SK-N-SH (cell line): Measurements from ENCODE around the gene SRD5A1.
"Not testable (repeated sequence)": the region's sequence is repeated elsewhere in the genome, so short reads cannot be mapped to it uniquely, and the experiment has no call there.

Source experiments
- EP300 ChIP-seq, 2 experiments: IDR thresholded peaks; 2 replicates each; pipeline versions ENCODE4 v1.4.0 to v1.6.1; 2012; ENCODE audit warnings: borderline replicate concordance in 1 of 2, low read depth in 1 of 2, low read length in 1 of 2
- EZH2phosphoT487 ChIP-seq: fragments of 200-600 bp; sonication (generic); IDR thresholded peaks from 2 replicates; pipeline ENCODE4 v1.6.1; 2017; ENCODE audit warnings: low read depth, mixed run types, mild to moderate bottlenecking, antibody characterized with exemption, moderate library complexity, borderline replicate concordance
- GATA2 ChIP-seq: sonication (generic); formaldehyde crosslinking; IDR thresholded peaks from 2 replicates; pipeline ENCODE4 v1.5.0; 2020; ENCODE audit warnings: mild to moderate bottlenecking, missing genetic modification reagents
- MXI1 ChIP-seq: IDR thresholded peaks from 2 replicates; pipeline ENCODE4 v1.6.1; 2012; ENCODE audit warnings: mild to moderate bottlenecking, low read depth, low read length, improper control_type of control experiment
- POLR2AphosphoS5 ChIP-seq: IDR thresholded peaks from 2 replicates; pipeline ENCODE4 v1.6.1; 2012; ENCODE audit warnings: low read depth, low read length
- RAD21 ChIP-seq: IDR thresholded peaks from 2 replicates; pipeline ENCODE4 v1.6.1; 2012; ENCODE audit warnings: mild to moderate bottlenecking, low read length
- RFX5 ChIP-seq: IDR thresholded peaks from 2 replicates; pipeline ENCODE4 v1.6.1; 2012; ENCODE audit warnings: mild to moderate bottlenecking, improper control_type of control experiment, low read length
- SIN3A ChIP-seq: IDR thresholded peaks from 2 replicates; pipeline ENCODE4 v1.6.1; 2012; ENCODE audit warnings: low read depth, mild to moderate bottlenecking, low read length, moderate library complexity, borderline replicate concordance
- YY1 ChIP-seq: IDR thresholded peaks from 2 replicates; pipeline ENCODE4 v1.4.0; 2012; ENCODE audit warnings: low read depth, mild to moderate bottlenecking
- TF ChIP-seq, protein P1 (sequence below): fragments of 200-600 bp; sonication (generic); IDR thresholded peaks from 2 replicates; pipeline ENCODE4 v1.6.1; 2017; ENCODE audit warnings: antibody characterized with exemption, mild to moderate bottlenecking, moderate library complexity
- TF ChIP-seq, protein P2 (sequence below): fragments of 150-350 bp; IDR thresholded peaks from 2 replicates; pipeline ENCODE4 v1.6.1; 2017; ENCODE audit warnings: antibody characterized with exemption, low read length, low read depth, borderline replicate concordance
- TF ChIP-seq, protein P3 (sequence below): IDR thresholded peaks from 2 replicates; pipeline ENCODE4 v1.4.0; 2012; ENCODE audit warnings: low read depth
- TF ChIP-seq, protein P4 (sequence below): IDR thresholded peaks from 2 replicates; pipeline ENCODE4 v1.6.1; 2012; ENCODE audit warnings: mild to moderate bottlenecking, low read depth, low read length, moderate library complexity

GRCh38 chr5:6645571-6646362 lies 12.5 kb downstream of the SRD5A1 start:
- TF ChIP-seq, protein P1, sequence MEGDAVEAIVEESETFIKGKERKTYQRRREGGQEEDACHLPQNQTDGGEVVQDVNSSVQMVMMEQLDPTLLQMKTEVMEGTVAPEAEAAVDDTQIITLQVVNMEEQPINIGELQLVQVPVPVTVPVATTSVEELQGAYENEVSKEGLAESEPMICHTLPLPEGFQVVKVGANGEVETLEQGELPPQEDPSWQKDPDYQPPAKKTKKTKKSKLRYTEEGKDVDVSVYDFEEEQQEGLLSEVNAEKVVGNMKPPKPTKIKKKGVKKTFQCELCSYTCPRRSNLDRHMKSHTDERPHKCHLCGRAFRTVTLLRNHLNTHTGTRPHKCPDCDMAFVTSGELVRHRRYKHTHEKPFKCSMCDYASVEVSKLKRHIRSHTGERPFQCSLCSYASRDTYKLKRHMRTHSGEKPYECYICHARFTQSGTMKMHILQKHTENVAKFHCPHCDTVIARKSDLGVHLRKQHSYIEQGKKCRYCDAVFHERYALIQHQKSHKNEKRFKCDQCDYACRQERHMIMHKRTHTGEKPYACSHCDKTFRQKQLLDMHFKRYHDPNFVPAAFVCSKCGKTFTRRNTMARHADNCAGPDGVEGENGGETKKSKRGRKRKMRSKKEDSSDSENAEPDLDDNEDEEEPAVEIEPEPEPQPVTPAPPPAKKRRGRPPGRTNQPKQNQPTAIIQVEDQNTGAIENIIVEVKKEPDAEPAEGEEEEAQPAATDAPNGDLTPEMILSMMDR = not testable (repeated sequence)
- TF ChIP-seq SIN3A; GATA2 (CRISPR knock-in tag); RFX5; MXI1; EP300 (IDR thresholded peaks at IDR 0.05; ENCODE audit: borderline replicate concordance in 1 of 2, low read depth in 1 of 2, low read length in 1 of 2); POLR2AphosphoS5; RAD21; EZH2phosphoT487; YY1: not testable (repeated sequence)
- TF ChIP-seq, protein P2, sequence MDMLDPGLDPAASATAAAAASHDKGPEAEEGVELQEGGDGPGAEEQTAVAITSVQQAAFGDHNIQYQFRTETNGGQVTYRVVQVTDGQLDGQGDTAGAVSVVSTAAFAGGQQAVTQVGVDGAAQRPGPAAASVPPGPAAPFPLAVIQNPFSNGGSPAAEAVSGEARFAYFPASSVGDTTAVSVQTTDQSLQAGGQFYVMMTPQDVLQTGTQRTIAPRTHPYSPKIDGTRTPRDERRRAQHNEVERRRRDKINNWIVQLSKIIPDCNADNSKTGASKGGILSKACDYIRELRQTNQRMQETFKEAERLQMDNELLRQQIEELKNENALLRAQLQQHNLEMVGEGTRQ = not testable (repeated sequence)
- TF ChIP-seq, protein P3, sequence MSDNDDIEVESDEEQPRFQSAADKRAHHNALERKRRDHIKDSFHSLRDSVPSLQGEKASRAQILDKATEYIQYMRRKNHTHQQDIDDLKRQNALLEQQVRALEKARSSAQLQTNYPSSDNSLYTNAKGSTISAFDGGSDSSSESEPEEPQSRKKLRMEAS = not testable (repeated sequence)
- TF ChIP-seq, protein P4, sequence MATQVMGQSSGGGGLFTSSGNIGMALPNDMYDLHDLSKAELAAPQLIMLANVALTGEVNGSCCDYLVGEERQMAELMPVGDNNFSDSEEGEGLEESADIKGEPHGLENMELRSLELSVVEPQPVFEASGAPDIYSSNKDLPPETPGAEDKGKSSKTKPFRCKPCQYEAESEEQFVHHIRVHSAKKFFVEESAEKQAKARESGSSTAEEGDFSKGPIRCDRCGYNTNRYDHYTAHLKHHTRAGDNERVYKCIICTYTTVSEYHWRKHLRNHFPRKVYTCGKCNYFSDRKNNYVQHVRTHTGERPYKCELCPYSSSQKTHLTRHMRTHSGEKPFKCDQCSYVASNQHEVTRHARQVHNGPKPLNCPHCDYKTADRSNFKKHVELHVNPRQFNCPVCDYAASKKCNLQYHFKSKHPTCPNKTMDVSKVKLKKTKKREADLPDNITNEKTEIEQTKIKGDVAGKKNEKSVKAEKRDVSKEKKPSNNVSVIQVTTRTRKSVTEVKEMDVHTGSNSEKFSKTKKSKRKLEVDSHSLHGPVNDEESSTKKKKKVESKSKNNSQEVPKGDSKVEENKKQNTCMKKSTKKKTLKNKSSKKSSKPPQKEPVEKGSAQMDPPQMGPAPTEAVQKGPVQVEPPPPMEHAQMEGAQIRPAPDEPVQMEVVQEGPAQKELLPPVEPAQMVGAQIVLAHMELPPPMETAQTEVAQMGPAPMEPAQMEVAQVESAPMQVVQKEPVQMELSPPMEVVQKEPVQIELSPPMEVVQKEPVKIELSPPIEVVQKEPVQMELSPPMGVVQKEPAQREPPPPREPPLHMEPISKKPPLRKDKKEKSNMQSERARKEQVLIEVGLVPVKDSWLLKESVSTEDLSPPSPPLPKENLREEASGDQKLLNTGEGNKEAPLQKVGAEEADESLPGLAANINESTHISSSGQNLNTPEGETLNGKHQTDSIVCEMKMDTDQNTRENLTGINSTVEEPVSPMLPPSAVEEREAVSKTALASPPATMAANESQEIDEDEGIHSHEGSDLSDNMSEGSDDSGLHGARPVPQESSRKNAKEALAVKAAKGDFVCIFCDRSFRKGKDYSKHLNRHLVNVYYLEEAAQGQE = not testable (repeated sequence)
